Thoracic aorta (tissue), 2 donors: ENCODE results near the gene ROBO1. TPM values are rescaled to one million over a fixed set of nuclear protein-coding genes. Genes with fewer than 3 reads are reported as not detected.

Experiments
- ATAC-seq: fragments of 150-250 bp; one replicate; pipeline ENCODE4 v1.8.0; 2017; ENCODE audit warnings: low read depth; ENCODE audit not compliant: insufficient number of reproducible peaks, low FRiP score
- DNase-seq: peaks from one replicate; pipeline ENCODE4 v3.0.0-alpha.2; 2020; ENCODE audit warnings: low spot score
- H3K27ac ChIP-seq, 2 donors: fragments of 200-600 bp; sonication (generic); 1 replicate in 1 of 2; 2 replicates in 1 of 2; pipeline ENCODE4 v1.5.1; 2016; ENCODE audit warnings: mild to moderate bottlenecking in 2 of 2, moderate library complexity in 2 of 2
- H3K27me3 ChIP-seq: fragments of 200-600 bp; sonication (generic); replicated peaks from 2 replicates; pipeline ENCODE4 v1.6.0; 2016; ENCODE audit warnings: mild to moderate bottlenecking; ENCODE audit not compliant: insufficient read depth
- H3K36me3 ChIP-seq: fragments of 200-600 bp; sonication (generic); one replicate; pipeline ENCODE4 v1.5.1; 2016
- H3K4me1 ChIP-seq, 2 donors: fragments of 200-600 bp; sonication (generic); 1 replicate in 1 of 2; 2 replicates in 1 of 2; pipeline versions ENCODE4 v1.5.1 to v1.6.0; 2016; ENCODE audit warnings: low read depth in 2 of 2, mild to moderate bottlenecking in 1 of 2; ENCODE audit not compliant: control insufficient read depth in 1 of 2
- H3K4me3 ChIP-seq: fragments of 200-600 bp; sonication (generic); 2 replicates; pipeline ENCODE4 v1.5.1; 2016; ENCODE audit warnings: mild to moderate bottlenecking
- H3K9me3 ChIP-seq: fragments of 200-600 bp; sonication (generic); 2 replicates; pipeline ENCODE4 v1.5.1; 2016
- total RNA-seq, 2 donors: library from RNA; depleted of rRNA; stranded (reverse); fragments of >200 nt; gene quantifications; one replicate each; pipeline versions ENCODE4 v1.1.0 to v1.2.3, GENCODE V29; 2016
- TF ChIP-seq, protein P1 (sequence below): fragments of 200-600 bp; sonication (generic); IDR thresholded peaks from one replicate; pipeline ENCODE4 v1.5.1; 2019; ENCODE audit warnings: antibody characterized with exemption

ROBO1 gene
- total RNA-seq, 2 donors from 2014 or later: 13.3 to 24.4 TPM

DNA sequence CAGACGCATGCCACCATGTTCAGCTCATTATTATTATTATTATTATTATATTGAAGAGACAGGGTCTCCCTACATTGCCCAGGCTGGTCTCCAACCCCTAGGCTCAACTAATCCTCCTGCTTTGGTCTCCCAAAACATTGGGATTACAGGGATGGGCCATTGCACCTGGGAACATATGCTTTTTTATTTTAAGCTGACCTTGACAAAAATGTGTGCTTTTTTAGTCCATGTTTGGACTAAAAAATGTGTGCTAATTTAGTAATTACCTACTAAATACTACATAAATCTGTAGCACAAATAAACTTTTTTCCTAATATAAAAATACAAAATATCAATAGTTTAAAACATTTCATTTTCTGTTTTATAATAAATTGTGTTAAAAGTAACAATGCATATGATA, 693.2 kb downstream of the ROBO1 start:
- no peaks in the 10 kb centered on the region for H3K36me3 ChIP-seq
- TF ChIP-seq, protein P1, sequence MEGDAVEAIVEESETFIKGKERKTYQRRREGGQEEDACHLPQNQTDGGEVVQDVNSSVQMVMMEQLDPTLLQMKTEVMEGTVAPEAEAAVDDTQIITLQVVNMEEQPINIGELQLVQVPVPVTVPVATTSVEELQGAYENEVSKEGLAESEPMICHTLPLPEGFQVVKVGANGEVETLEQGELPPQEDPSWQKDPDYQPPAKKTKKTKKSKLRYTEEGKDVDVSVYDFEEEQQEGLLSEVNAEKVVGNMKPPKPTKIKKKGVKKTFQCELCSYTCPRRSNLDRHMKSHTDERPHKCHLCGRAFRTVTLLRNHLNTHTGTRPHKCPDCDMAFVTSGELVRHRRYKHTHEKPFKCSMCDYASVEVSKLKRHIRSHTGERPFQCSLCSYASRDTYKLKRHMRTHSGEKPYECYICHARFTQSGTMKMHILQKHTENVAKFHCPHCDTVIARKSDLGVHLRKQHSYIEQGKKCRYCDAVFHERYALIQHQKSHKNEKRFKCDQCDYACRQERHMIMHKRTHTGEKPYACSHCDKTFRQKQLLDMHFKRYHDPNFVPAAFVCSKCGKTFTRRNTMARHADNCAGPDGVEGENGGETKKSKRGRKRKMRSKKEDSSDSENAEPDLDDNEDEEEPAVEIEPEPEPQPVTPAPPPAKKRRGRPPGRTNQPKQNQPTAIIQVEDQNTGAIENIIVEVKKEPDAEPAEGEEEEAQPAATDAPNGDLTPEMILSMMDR: no peak
- DNase-seq: no peak

DNA sequence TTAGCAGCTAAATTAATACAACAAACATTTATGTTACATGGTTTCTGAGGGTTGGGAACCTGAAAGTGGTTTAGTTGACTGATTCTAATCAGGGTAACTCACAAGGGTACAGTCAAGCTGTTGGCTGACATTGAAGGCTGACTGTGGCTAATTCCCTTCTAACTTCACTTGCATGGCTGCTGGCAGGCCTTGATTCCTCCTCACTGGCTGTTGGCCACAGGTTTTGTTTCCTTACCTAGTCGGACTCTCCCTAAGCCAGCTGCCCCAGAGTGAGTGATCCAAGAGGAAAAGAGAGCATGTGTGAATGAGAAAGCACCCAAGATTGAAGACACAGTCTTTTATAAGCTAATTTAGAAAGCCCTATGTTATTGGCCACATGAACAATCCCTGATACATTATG, 700.1 kb downstream of the ROBO1 start:
- H3K36me3 ChIP-seq: no peaks in the 10 kb centered on the region
- no peak overlapping the region for H3K4me3 ChIP-seq
- no peaks in the 10 kb centered on the region for H3K9me3 ChIP-seq
- DNase-seq (no peak), ATAC-seq (no peak)
- TF ChIP-seq, protein P1: no peak
- H3K27me3 ChIP-seq: no peaks in the 10 kb centered on the region
- H3K4me1 ChIP-seq: no peaks in the 10 kb centered on the region
- no peak overlapping the region for H3K27ac ChIP-seq

More for the DNA sequence above, 693.2 kb downstream of the ROBO1 start:
- Histone ChIP-seq H3K27ac (no peak overlapping the region), H3K4me1 (no peaks in the 10 kb centered on the region), H3K4me3 (no peak overlapping the region), H3K27me3 (no peaks in the 10 kb centered on the region), H3K9me3 (no peaks in the 10 kb centered on the region)
- no peak for ATAC-seq

- Histone ChIP-seq H3K4me3 (no peak overlapping the region), H3K27ac (no peak overlapping the region), H3K27me3 (no peaks in the 10 kb centered on the region), H3K36me3 (no peaks in the 10 kb centered on the region), H3K9me3 (no peaks in the 10 kb centered on the region), H3K4me1 (no peaks in the 10 kb centered on the region)
- DNase-seq: no peak
- ATAC-seq: no peak
- TF ChIP-seq, protein P1: no peak
Measured at GRCh38 chr3:79066481-79066880, 701.3 kb downstream of the ROBO1 start.

DNA sequence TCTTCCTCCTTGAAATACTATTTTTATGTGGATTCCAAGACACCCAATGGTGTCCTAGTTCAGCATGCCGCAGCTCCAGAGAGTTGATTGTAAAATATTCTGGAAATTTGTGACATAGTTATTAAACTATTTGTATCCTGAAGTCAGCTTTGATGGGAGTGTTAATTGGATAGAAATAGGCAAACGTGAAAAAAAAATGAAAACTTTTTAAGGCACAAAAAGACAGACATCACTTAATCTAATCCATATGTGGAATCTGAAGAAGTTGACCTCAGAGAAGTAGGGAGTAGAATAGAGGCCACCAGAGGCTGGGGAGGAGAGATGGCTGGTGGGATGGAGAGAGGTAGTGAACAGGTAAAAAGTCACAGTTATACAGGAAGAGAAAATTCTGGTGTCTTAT, 704.2 kb downstream of the ROBO1 start:
- no peak overlapping the region for H3K27ac ChIP-seq
- H3K4me1 ChIP-seq: no peaks in the 10 kb centered on the region
- H3K36me3 ChIP-seq: no peaks in the 10 kb centered on the region
- no peak for ATAC-seq
- no peak overlapping the region for H3K4me3 ChIP-seq
- no peak for DNase-seq
- no peaks in the 10 kb centered on the region for H3K27me3 ChIP-seq
- TF ChIP-seq, protein P1: no peak
- H3K9me3 ChIP-seq: no peaks in the 10 kb centered on the region

DNA sequence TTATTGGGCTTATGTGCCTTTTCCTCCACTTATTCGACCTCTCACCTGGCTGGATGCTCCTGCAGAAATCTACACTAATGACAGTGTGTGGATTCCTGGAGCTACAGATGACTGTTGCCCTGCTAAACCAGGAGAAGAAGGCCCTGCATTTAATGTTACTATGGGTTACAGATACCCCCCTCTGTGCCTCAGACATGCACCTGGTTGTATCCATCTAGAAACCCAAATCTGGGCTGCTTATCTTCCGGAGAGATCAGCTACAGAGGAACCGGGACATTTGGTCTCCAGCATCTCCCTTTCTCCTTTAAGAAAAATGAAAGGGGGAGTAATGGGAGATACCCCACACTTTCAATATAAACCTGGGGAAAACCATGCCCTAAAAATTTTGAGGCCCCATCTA, 710.0 kb downstream of the ROBO1 start:
- H3K27ac ChIP-seq: no peak overlapping the region
- no peaks in the 10 kb centered on the region for H3K4me1 ChIP-seq
- H3K9me3 ChIP-seq: peaks cover 5% of the 10 kb centered on the region
- ATAC-seq (no peak), DNase-seq (no peak)
- H3K27me3 ChIP-seq: no peaks in the 10 kb centered on the region
- TF ChIP-seq, protein P1: no peak
- no peak overlapping the region for H3K4me3 ChIP-seq
- H3K36me3 ChIP-seq: no peaks in the 10 kb centered on the region
